GM21360 (cell line): ENCODE measurements around the gene LSM12.
"Not testable (repeated sequence)": the region's sequence is repeated elsewhere in the genome, so short reads cannot be mapped to it uniquely, and the experiment has no call there.

Source experiments
- ATAC-seq: cut with Tn5 transposase; IDR thresholded peaks from one replicate; pipeline ENCODE4 v1.9.1; 2021; ENCODE audit warnings: mild to moderate bottlenecking, moderate library complexity; ENCODE audit not compliant: unreplicated experiment

Gene LSM12

GRCh38 chr17:44008205-44008909 lies 58.1 kb downstream of the LSM12 start:
- ATAC-seq, result no peak

- no peak for ATAC-seq
These were observed 58.9 kb downstream of the LSM12 start for GRCh38 chr17:44007346-44008204.

- ATAC-seq, result peak; percentile 62
These were observed 59.7 kb downstream of the LSM12 start for GRCh38 chr17:44006598-44007345.

GRCh38 chr17:44006272-44006597 lies 60.2 kb downstream of the LSM12 start:
- no peak for ATAC-seq

GRCh38 chr17:44005527-44006271 lies 60.8 kb downstream of the LSM12 start:
- no peak for ATAC-seq

DNA sequence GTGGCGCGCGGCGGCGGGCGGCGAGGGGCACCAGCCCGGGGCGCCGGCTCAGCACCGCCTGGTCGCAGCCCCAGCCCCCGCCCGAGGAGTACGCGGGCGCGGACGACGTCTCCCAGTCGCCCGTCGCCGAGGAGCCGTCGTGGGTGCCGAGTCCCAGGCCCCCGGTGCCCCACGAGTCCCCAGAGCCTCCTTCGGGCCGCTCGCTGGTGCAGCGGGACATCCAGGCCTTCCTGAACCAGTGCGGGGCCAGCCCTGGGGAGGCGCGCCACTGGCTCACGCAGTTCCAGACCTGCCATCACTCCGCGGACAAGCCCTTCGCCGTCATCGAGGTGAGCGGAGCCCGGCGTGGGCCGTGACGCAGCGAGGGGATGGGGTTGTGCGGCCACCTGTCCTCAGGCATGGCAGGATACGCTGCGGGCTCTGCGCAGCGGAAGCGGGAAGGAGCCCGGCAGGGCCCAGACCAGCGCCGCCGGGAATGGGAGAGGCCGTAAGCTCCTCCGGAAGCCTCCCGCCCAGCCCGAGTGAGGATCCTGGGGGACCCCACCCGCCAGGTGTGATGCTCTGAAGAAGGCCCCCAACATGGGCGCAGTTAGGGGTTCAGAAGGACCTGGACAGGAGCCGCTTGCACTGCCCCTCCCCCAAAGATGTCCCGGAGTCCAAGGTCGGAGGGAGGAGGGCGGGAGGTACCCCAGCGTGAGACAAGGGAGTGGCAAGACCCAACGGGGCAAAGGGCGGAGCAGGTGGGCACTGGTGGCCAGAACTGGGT lies 61.5 kb downstream of the LSM12 start:
- ATAC-seq, result no peak

GRCh38 chr17:44004077-44004760 lies 62.3 kb downstream of the LSM12 start, which contains the start of gene NAGS:
TSS of gene NAGS (plus strand) at chr17:44004622. CDS start at chr17:44004664, 42 bp downstream.
- ATAC-seq, result no peak

GRCh38 chr17:44002141-44002848 lies 64.2 kb downstream of the LSM12 start:
- ATAC-seq, result no peak

- no peak for ATAC-seq
These were observed 65.0 kb downstream of the LSM12 start for GRCh38 chr17:44001461-44001920.

- no peak for ATAC-seq
These were observed 65.5 kb downstream of the LSM12 start for GRCh38 chr17:44000871-44001460.

GRCh38 chr17:44000141-44000860 lies 66.2 kb downstream of the LSM12 start:
- no peak for ATAC-seq

GRCh38 chr17:43999024-43999423 lies 67.4 kb downstream of the LSM12 start:
- no peak for ATAC-seq

DNA sequence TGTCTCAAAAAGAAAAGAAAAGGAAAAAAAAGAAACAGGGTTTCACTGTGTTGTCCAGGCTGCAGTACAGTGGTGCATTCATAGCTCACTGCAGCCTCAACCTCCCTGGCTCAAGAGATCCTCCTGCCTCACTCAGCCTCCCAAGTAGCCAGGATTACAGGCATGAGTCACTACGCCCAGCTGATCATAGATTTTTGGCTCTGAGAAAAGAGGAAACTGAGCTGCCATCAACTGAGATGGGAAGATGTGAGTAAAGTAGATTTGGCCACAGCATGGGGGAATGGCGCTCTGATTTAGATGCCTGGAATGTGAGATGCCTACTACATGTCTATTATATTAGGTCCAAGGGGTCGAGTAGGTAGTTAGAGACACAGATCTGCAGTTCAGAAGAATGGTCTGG lies 67.9 kb downstream of the LSM12 start:
- no peak for ATAC-seq

- ATAC-seq, result not testable (repeated sequence)
These were observed 69.3 kb downstream of the LSM12 start for GRCh38 chr17:43997180-43997579.

GRCh38 chr17:43995150-43995471 lies 71.4 kb downstream of the LSM12 start:
- no peak for ATAC-seq

DNA sequence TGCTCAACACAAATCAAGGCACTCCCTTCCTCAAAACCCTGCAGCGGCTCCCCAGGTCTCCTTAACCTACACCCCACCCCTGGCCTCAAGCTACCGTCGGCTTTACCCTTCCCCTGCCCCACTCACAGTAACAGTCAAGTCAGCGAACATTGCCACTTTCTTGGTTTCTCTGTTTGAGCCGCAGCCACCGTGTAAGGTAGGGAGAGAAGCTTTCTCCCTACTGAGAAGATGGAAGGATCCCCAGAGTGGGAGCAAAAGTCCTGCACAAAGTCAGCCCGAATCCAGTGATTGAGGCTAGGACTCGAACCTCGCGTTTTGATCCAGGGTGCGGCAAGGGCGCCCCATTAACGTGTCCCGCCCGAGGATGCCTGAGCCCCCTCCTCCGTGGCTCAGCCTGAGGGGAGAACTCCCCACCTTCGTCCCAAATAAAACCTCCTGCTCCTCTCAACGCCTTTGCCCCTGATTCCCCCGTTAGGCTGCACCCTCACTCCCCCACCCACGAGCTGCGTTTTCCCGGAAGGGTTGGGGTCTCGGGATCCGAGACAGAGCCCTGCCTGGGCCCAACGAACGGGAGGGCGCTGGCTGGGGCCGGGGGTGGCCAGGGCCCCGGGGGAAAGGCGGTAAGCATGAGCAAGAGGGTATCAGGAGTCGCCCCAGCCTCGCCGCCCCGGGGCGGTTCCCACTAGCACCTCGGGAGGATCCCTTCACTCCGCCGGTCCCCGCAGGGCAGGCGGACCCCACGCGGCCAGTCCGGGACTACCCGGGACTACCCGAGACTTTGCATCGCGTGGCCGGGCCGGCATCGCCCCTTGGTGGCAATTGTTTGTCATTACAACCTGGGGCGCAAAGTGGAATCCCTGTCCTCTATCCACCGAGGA lies 72.0 kb downstream of the LSM12 start:
- ATAC-seq, result no peak

DNA sequence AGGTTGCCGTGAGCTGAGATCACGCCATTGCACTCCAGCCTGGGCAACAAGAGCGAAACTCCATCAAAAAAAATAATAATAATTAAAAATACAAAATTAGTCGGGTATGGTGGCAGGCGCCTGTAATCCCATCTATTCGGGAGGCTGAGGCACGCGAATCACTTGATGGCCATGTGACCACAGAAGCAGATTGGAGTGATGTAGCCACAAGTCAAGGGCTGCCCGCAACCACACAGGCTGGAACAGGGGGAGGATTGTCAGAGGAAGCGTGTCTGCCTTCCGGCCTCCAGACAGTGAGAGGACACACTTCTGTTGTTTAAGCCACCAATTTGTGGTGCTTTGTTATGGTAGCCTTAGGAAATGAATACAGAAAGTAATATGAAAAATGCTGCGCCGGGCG lies 73.8 kb downstream of the LSM12 start:
- no peak for ATAC-seq
